Activated CD8-positive, alpha-beta memory T cell treated with anti-CD3 and anti-CD28 coated beads, Interleukin-2, amount 50 U/mL, for 24 hours (primary cell): Measurements from ENCODE around the gene GFOD1.
"Not testable (repeated sequence)": the region's sequence is repeated elsewhere in the genome, so short reads cannot be mapped to it uniquely, and the experiment has no call there.

Experiments
- DNase-seq: peaks from one replicate; pipeline ENCODE4 v3.0.0-alpha.2; 2020; ENCODE audit errors: extremely low read depth

The GFOD1 gene

GRCh38 chr6:13465734-13466133 lies 21.7 kb downstream of the GFOD1 start:
- DNase-seq, result no peak

GRCh38 chr6:13463941-13464340 lies 23.5 kb downstream of the GFOD1 start:
- DNase-seq, result no peak

- DNase-seq, result no peak
Observed at GRCh38 chr6:13463328-13463717, 24.1 kb downstream of the GFOD1 start.

GRCh38 chr6:13462458-13463327 lies 24.7 kb downstream of the GFOD1 start:
- DNase-seq, result no peak

- DNase-seq, result no peak
Observed at GRCh38 chr6:13461805-13462204, 25.6 kb downstream of the GFOD1 start.

- no peak for DNase-seq
Observed at GRCh38 chr6:13461307-13461706, 26.1 kb downstream of the GFOD1 start.

- DNase-seq, result not testable (repeated sequence)
Observed at GRCh38 chr6:13460289-13460688, 27.1 kb downstream of the GFOD1 start.

- DNase-seq, result no peak
Observed at GRCh38 chr6:13457577-13457976, 29.8 kb downstream of the GFOD1 start.

GRCh38 chr6:13455552-13455966 lies 31.8 kb downstream of the GFOD1 start:
- DNase-seq, result no peak

GRCh38 chr6:13454286-13455221 lies 32.8 kb downstream of the GFOD1 start:
- DNase-seq, result peak; percentile 71

GRCh38 chr6:13453771-13454251 lies 33.6 kb downstream of the GFOD1 start:
- peak; percentile 9 for DNase-seq

GRCh38 chr6:13453153-13453552 lies 34.2 kb downstream of the GFOD1 start:
- DNase-seq, result no peak

GRCh38 chr6:13452346-13453117 lies 34.9 kb downstream of the GFOD1 start:
- DNase-seq, result no peak

- no peak for DNase-seq
Observed at GRCh38 chr6:13451181-13451895, 36.1 kb downstream of the GFOD1 start.

- DNase-seq, result no peak
Observed at GRCh38 chr6:13450628-13451027, 36.8 kb downstream of the GFOD1 start.

GRCh38 chr6:13447949-13448724 lies 39.3 kb downstream of the GFOD1 start:
- DNase-seq, result no peak

- DNase-seq, result no peak
Observed at GRCh38 chr6:13446381-13446780, 41.0 kb downstream of the GFOD1 start.

- no peak for DNase-seq
Observed at GRCh38 chr6:13445744-13446115, 41.7 kb downstream of the GFOD1 start.

- DNase-seq, result no peak
Observed at GRCh38 chr6:13445005-13445743, 42.2 kb downstream of the GFOD1 start.

GRCh38 chr6:13444604-13445003 lies 42.8 kb downstream of the GFOD1 start:
- no peak for DNase-seq
